Measurements from ENCODE around the gene ABLIM1. TPM values are rescaled to one million over a fixed set of nuclear protein-coding genes. Genes with fewer than 3 reads are reported as not detected.

Gene ABLIM1
- total RNA-seq, 4 donors from 2014 or later = 56.9 to 108 (median 96.1) TPM

- TF ChIP-seq EP300 (IDR thresholded peaks at IDR 0.05; ENCODE audit: low read depth) (no peak), POLR2A (IDR thresholded peaks at IDR 0.05) (no peak), POLR2AphosphoS5 (IDR thresholded peaks at IDR 0.05) (no peak)
- TF ChIP-seq, protein P1, sequence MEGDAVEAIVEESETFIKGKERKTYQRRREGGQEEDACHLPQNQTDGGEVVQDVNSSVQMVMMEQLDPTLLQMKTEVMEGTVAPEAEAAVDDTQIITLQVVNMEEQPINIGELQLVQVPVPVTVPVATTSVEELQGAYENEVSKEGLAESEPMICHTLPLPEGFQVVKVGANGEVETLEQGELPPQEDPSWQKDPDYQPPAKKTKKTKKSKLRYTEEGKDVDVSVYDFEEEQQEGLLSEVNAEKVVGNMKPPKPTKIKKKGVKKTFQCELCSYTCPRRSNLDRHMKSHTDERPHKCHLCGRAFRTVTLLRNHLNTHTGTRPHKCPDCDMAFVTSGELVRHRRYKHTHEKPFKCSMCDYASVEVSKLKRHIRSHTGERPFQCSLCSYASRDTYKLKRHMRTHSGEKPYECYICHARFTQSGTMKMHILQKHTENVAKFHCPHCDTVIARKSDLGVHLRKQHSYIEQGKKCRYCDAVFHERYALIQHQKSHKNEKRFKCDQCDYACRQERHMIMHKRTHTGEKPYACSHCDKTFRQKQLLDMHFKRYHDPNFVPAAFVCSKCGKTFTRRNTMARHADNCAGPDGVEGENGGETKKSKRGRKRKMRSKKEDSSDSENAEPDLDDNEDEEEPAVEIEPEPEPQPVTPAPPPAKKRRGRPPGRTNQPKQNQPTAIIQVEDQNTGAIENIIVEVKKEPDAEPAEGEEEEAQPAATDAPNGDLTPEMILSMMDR (IDR thresholded peaks at IDR 0.05) = no peak
- no peak for DNase-seq
- Histone ChIP-seq H3K27ac (no peak overlapping the region), H3K27me3 (no peaks in the 10 kb centered on the region), H3K4me3 (no peak overlapping the region), H3K36me3 (no peaks in the 10 kb centered on the region), H3K4me1 (peaks cover 9 to 35% (median 16%) of the 10 kb centered on the region in 4 donors), H3K9me3 (no peaks in the 10 kb centered on the region)
- intact Hi-C loops (cut with DNase I; ENCODE audit: low total_unique reads) (no loop called here), in situ Hi-C loops (cut with MboI; ENCODE audit: low pct_ligation_motif_present in 1 of 4, low pct_unique_long_range_greater_than_20kb in 1 of 4, low sequenced_read_pairs in 3 of 4) (no loop called here)
- WGBS, 2 donors (ENCODE audit: low coverage in 1 of 2) = 93 to 100% methylated on average over 3 of the region's 3 CpGs
Measured at GRCh38 chr10:114495303-114495702, 162.8 kb downstream of the ABLIM1 start.

DNA sequence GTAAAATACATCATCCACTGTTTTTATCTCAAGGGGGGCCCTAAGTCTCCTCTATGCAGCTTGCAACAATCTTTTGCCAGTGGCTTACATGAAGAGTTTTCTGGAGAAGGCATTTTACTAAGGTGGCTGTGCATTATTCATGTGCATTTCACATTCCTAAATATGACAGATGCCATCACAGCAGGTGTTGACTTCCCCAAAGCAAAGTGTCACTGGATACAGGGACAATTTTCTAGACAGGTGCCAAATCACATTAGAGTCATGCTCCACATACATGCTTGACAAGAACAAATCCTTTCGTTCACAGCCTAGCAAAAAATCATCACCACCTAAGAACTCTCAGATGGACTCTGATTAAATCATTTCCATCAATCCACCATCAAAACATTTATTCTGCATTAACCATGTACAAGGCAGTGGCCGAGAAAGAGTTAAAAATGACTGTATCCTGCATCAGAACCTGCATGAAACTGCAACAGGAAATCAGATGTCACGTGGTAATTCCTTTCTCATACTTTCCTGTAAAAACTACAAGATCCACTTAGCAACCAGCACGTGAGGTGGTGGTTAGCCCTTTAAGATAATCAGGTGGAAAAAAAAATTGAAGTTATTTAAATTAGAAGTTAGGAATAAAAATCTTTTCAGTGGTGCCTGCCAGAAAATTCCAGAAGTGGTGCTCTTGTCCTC is 165.6 kb downstream of the ABLIM1 start:
- in situ Hi-C loops (cut with MboI; ENCODE audit: low pct_ligation_motif_present in 1 of 4, low pct_unique_long_range_greater_than_20kb in 1 of 4, low sequenced_read_pairs in 3 of 4) (no loop called here), intact Hi-C loops (cut with DNase I; ENCODE audit: low total_unique reads) (no loop called here)
- Histone ChIP-seq H3K4me1 (peaks cover 0 to 17% (median 3%) of the 10 kb centered on the region in 4 donors), H3K36me3 (no peaks in the 10 kb centered on the region), H3K9me3 (no peaks in the 10 kb centered on the region), H3K27me3 (no peaks in the 10 kb centered on the region), H3K27ac (no peak overlapping the region), H3K4me3 (no peak overlapping the region)
- no peak for DNase-seq
- TF ChIP-seq POLR2A (IDR thresholded peaks at IDR 0.05) = no peak
- TF ChIP-seq POLR2AphosphoS5 (IDR thresholded peaks at IDR 0.05) = no peak
- TF ChIP-seq, protein P1 (IDR thresholded peaks at IDR 0.05) = no peak
- no peak for TF ChIP-seq EP300 (IDR thresholded peaks at IDR 0.05; ENCODE audit: low read depth)
- 33 to 60% methylated on average over 2 to 4 of the region's 4 CpGs for WGBS, 2 donors (ENCODE audit: low coverage in 1 of 2)

- no peak for TF ChIP-seq EP300 (IDR thresholded peaks at IDR 0.05; ENCODE audit: low read depth)
- in situ Hi-C loops (cut with MboI; ENCODE audit: low pct_ligation_motif_present in 1 of 4, low pct_unique_long_range_greater_than_20kb in 1 of 4, low sequenced_read_pairs in 3 of 4) (no loop called here), intact Hi-C loops (cut with DNase I; ENCODE audit: low total_unique reads) (no loop called here)
- Histone ChIP-seq H3K36me3 (no peaks in the 10 kb centered on the region), H3K4me1 (peaks cover 0 to 17% (median 3%) of the 10 kb centered on the region in 4 donors), H3K27me3 (no peaks in the 10 kb centered on the region), H3K4me3 (no peak overlapping the region), H3K27ac (no peak overlapping the region), H3K9me3 (no peaks in the 10 kb centered on the region)
- no peak for DNase-seq
- 48 to 66% methylated on average over 4 of the region's 4 CpGs for WGBS, 2 donors (ENCODE audit: low coverage in 1 of 2)
Measured at GRCh38 chr10:114491933-114492332, 166.1 kb downstream of the ABLIM1 start.

DNA sequence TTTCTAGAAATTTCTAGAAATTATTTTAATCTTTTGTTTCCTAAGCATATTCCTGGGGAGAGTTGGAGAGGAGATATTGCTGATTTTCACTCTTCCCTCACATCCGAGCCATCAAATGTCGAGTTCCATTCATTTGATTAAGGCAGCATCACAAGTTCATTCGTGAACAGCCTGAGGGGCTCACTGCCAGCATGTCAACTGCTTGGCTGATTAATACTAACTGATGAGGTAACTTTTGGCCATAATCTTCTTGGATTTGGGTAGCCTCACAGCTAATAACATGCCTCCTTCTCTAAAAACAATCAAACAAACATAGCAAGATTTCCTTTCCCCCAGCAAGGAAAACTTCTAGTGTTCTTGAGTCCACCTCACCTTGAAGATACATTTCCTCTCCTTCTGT is 166.7 kb downstream of the ABLIM1 start:
- 90 to 93% methylated on average over 3 of the region's 3 CpGs for WGBS, 2 donors (ENCODE audit: low coverage in 1 of 2)
- Histone ChIP-seq H3K27me3 (no peaks in the 10 kb centered on the region), H3K4me3 (no peak overlapping the region), H3K36me3 (no peaks in the 10 kb centered on the region), H3K4me1 (peaks cover 0 to 17% (median 3%) of the 10 kb centered on the region in 4 donors), H3K27ac (no peak overlapping the region), H3K9me3 (no peaks in the 10 kb centered on the region)
- in situ Hi-C loops (cut with MboI; ENCODE audit: low pct_ligation_motif_present in 1 of 4, low pct_unique_long_range_greater_than_20kb in 1 of 4, low sequenced_read_pairs in 3 of 4) (no loop called here), intact Hi-C loops (cut with DNase I; ENCODE audit: low total_unique reads) (no loop called here)
- TF ChIP-seq POLR2A (IDR thresholded peaks at IDR 0.05) = no peak
- TF ChIP-seq, protein P1 (IDR thresholded peaks at IDR 0.05) = no peak
- no peak for TF ChIP-seq EP300 (IDR thresholded peaks at IDR 0.05; ENCODE audit: low read depth)
- no peak for TF ChIP-seq POLR2AphosphoS5 (IDR thresholded peaks at IDR 0.05)
- no peak for DNase-seq

Measured in transverse colon (tissue), 4 donors.